Epidermal melanocyte (primary cell): ENCODE data around the gene LRGUK.
"Not testable (repeated sequence)": the region's sequence is repeated elsewhere in the genome, so short reads cannot be mapped to it uniquely, and the experiment has no call there.

Source experiments
- DNase-seq: peaks from one replicate; pipeline ENCODE4 v3.0.0; 2011; ENCODE audit warnings: low spot score; ENCODE audit not compliant: insufficient read length

LRGUK gene

DNA sequence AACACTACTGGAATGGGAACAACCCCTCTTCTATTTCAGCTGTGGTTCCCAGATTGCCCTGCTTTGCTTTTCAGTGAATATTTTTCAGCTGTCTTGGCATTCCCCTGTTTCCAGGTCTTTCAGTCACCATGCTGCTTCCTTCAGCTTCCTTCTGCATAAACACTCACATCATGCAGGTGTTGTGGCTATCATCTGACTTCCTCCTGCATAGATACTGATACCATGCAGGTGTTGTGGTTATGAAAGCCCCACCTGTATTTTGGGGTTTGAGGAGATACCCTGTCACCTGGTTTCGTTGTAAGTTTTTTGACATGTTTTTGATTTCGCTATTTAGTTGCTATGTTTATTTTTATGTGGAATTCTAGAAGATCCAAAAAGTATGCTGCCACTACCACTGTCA lies 118.1 kb downstream of the LRGUK start:
- no peak for DNase-seq

DNA sequence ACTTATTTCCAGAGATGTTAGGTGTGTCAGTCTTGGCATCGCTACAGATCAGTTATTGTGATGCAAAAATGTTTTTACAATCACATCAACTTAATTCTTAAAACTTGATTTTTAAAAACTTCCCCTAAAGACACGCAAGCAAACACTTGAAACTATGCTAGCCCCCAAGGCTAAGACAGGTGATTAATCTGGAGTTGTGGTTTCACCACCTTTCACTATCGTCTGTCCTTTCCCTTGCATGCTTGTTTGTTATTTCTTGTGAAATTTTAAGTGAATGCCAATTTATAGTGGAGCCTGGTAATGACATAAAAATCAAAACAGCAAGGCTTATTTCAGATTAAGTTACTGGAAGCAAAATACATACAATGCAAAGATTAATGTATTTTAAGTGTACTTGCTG lies 119.2 kb downstream of the LRGUK start:
- no peak for DNase-seq

DNA sequence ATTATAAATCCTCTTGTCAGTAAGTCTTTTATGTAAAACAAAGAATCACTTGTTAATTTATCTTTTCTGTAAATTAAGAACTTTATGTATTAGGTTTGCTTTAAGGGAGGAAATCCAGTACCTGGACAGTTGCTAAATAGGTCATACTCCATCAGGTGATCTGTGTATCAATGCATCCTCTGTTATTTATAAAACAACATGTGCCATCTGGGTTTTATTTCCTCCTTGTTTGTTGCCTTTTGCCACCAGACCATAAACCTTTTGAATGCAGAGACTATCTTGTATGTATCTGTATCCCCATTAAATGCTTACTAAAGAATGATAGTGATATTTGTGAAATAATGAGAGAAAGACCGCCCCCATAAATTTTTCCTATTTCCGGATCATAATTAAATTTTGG lies 119.6 kb downstream of the LRGUK start:
- no peak for DNase-seq

DNA sequence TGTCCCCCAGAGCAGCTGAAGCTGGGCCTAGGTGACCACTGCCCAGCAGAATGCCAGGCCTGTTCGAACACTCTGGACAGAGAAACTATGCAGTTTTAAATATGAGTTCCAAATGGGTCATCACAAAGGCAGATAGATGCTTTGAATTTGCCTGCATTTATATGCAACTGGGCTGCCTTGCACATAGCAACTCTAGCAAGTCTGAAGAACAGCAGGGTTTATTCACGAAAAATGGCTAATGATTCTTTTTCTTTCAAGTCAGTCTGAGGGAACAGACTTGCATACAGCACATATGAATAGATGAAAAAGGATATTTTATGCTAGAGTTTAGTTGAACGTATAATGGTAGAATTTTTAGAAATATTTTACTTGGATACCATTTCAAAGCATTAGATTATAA lies 121.1 kb downstream of the LRGUK start:
- DNase-seq: no peak

DNA sequence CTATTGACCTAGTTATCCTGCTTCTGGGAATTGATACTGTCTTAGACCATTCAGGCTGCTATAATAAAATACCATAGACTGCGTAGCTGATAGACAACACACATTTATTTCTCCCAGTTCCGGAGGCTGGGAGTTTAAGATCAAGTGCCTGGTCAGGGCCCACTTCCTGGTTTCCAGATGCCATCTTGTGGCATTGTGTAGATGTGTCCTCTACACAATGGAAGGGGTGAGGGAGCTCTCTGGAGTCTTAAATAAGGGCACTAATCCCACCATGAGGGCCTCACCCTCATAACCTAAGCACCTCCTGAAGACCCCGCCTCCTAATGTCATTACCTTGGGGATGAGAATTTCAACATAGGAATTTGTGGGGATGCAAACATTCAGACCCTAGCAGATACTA lies 127.2 kb downstream of the LRGUK start:
- no peak for DNase-seq

DNA sequence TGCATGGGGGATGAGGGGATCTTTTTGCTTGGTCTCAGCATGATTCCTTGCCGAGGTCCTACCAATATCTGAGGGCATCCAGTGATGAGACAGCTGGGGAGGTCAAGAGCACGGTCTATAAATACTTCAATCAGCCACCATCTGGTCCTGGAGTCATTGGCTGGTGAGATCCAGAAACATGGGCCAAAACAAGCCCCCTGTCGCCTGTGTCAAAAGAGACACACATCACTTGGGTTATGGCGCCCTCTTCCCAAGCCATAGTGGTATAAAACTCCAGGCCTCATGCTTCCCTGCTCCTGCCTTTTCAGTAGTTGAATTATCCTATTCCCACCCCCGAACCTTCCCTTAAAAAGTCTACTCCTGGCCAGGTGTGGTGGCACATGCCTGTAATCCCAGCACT lies 128.7 kb downstream of the LRGUK start:
- DNase-seq: no peak

DNA sequence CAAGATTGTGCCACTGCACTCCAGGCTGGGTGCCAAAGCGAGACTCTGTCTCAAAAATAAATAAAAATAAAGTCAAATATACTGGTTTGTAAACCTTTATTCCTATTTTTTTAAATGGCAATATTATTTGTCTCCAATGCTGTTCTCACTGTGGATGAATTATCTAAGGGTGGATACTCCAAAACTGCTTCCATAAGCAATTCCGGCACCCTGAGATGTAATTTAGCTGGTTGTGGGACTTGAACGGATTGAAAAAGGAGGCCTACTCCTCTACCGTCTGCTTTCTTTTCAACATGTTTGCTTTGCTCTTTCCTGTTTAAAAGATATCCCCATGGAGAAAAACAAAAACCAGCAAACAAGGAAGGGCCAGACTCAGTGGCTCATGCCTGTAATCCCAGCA lies 135.2 kb downstream of the LRGUK start:
- no peak for DNase-seq

DNA sequence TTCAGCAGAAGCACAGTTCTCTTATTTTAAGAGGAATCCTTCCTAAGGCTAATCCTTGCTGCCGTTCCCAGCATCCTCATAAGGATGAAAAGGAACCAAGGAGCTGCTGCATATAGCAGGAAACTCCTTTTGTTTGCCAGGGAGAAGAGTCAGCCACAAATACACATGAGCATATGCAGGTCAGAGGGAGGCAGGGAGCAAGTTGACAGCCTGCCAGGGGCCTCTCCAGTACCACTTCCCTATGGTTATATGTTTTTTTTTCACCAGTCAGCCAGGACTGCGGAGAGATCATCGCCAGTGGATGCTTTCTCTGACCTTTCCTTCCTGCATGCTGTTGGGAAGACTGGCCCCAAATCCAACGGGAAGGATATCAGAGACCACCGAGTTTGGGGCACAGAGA lies 149.8 kb downstream of the LRGUK start:
- DNase-seq: no peak

DNA sequence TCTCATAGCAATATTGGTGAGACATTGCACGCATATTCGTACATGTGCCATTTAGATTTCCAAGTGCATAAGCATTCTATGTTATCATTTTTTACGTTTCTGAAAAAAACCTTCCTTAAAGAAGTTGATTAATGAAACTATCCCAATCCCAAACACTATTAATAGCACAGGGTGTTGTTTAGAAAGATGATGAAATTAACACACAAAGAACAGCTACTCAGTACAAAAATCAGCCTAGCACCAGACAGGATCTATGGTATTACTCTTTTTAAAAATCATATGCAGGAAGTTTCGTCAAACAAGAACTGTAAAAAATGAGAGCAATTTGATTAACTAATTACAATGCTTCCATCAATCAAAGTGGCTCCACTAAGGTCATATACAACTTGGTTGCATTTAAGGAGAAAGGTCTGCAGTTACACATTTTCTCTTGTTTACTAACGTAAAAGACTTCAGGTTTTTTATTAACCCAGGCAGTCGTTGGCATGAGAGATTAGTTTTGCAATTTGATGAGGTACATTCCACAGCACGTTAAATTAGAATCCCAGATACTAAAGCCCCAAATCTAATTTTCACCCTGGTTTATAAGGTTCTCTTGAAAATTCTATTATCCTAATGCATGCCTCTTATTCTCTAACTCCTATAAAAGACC lies 151.5 kb downstream of the LRGUK start:
- DNase-seq: no peak

DNA sequence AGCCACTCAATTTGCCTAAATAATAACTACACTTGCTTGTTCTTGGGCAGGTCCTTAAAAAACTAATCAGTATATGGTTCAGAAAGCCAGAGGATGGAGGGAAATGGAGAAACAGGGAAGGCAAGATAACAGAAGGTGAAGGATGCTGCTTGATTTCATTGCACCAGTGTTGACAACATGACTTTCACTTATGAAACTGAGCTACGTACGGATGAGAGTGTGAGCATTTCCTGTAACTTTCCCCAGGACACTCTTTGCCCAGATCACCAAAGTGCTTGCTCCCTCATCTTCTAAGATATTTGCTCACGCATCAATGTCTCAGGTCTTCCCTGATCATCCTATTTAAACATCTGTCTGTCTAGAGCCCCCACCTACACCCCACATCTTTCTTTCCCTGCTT lies 152.2 kb downstream of the LRGUK start:
- no peak for DNase-seq

DNA sequence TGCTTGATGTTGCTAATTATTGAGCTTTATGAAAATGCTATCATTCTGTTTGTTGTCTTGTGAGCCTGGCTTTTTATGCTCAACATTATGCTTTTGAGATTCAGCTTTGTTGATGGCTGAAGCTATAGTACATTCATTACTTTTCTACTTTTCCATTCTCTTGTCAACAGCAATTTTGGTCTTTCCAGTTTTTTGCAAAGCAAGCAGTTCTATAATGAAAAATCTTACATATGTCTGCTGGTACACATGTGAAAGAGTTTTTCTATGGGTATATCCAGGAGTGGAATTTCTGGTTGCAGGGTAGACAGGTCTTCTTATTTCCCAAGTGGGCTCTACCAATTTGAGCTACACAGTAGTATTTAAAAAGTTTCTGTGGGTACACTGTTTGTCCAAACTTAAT lies 152.8 kb downstream of the LRGUK start:
- DNase-seq: no peak

DNA sequence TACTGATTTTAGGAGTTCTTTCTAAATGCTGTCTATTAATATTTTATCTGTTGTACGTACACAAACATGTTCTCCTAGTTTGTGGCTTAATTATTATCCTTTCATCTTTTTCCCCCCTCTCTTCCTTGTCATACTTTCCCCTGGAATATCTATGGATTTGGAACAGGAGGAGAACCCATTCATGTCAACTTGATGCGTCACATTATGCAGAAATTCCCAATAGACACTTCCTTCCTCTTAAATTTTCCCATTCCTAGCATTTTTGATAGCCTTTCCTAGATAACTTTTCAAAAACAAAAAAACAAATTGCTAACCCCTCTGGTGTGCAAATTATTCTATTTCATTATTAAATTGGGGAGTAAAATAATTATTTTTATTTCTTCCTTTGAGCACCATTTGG lies 153.4 kb downstream of the LRGUK start:
- DNase-seq: no peak

DNA sequence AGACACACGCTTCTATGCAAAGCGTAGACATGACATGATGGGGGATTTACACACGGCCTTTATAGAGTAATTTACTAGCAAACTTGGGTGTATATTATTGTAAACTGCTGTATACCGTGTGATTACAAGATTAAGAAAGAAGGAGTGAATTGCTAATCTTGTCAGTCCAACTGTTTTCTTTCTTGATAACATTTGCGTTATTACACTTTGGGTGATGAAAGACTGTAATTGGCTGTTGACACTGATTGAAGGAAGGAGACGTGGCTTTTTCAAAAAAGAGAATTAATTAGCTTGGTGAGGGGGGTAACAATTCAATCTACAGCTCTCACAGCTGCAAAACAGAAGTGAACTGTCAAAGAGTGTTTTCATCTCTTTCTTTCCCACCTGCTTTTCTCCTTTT lies 156.9 kb downstream of the LRGUK start:
- no peak for DNase-seq

DNA sequence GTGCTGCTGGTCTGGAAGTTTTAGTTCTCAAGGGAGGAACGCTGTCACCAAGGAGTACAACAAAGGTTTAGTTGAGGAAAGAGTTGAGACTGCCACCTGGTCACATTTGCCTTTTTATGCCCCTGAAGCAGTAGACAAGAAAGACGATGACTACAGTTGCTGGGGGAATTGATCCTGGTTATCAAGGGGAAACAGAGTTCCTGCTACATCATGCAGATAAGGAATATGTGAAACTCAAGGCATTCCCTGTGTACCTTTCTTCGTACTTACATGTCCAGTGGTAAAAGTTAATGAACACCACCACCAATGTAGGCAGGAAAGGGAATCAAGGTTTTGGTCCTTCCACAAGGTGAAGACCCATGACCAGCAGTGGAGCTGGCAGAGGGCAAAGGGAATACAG lies 157.8 kb downstream of the LRGUK start:
- DNase-seq: no peak

DNA sequence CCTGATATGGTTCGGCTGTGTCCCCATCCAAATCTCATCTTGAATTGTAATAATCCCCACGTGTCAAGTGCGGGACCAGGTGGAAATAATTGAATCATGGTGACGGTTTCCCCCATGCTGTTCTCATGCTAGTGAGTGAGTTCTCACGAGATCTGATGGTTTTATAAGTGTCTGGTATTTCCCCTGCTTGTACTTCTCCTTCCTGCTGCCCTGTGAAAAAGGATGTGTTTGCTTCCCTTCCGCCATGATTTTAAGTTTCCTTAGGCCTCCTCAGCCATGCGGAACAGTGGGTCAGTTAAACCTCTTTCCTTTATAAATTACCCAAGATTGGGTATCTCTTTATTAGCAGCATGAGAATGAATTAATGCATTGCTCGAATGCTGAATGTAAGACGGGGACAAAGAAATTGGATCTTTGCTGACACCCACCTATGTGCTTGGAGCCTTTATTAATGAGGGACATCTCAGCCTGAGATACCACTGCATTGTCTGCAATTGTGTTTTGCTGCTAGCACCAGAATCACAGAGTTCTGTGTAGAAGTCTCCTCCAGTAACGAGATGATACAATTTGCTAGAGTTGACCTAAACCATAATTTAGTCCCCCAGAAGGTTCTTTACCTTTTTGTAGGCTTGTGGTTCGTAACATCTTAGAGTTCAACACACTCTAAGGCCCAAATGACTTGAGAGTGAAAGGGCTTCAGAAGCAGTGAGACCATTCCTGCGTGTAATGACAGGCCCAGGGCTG lies 160.9 kb downstream of the LRGUK start:
- no peak for DNase-seq

DNA sequence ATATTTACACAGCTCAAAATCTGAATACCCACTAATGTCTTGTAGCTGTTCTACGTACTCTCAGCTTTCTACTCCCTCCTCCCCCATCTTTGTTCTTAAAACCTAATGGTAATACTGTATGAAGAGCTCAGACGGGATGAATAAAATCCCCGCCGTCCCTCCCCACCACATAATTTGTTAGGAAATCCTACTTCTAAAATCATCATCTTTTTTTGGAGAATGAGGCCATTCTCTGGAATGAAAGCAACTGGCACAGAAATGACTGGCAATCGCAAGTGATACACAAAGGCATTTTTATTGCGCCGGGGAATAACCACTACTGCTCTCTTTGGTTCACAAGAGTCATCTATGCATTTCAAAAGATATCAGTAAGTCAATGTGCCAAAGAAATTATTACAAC lies 162.3 kb downstream of the LRGUK start:
- no peak for DNase-seq

DNA sequence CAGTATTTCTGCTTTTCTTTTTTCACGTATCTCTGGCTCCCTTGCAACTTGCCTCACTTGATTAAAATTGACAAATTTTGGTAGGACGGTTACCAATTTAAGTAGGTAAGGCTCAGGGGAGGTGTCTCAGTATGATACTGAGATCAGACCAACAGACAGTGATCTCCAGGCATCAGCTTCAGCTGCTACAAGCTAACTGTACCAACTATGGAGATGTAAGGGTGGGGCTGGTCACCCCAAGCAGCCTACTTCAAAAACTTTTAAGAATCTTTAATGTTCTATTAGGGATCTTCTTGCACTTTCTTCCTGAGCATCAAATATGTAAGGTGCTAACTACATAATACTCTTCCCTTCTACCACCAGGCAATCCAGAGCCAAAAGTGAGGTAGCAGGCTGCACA lies 162.7 kb downstream of the LRGUK start:
- DNase-seq: no peak

DNA sequence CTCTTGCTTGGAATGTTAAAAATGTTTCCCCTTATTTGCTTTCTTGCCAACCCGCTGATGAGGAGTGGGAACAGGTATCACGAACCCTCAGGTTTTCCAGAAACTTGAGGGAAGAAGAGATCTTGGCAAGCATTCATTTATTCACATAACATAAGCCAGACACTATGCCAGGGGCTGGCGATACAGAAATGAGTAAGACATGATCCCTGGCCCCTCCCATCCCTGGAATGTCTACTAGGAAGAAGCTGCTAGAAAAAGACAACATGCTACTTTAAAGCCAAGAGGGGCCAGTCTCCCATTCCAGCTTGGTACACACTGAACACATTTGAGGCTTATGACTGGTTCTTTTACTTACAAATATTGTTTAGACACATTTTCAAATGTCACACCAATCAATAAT lies 163.1 kb downstream of the LRGUK start:
- no peak for DNase-seq

DNA sequence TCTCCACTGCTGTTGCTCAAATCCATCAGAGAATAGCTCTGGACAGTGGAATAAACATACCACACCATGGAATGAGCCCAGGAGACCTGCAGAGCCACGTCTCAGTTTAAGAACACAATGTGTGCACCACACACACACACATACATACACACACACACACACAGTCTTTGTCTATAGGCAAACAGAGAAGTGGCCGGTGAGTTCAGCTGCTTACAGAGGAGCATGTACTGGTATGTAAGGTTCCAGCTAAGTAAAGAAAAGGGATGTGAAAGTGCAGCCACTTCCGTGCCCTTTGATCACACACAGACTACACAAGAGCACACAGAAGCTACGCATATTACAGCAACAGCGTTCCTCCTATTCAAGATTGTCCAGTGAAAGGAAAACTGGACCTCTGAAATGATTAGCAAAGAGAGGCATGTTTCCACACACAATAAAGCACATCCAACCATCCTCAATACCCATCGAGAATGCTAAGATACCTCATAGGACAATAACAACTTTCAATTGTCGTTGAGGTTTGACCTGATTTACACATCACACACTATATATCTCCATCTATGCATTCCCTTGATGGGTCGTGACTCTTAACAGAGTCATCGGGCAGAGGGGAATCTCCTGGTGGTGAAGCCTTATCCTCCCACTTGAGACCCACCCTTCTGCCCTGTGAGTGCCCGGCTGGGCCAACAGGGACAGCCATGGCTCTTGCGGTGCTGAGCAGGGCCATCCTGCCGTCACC lies 166.0 kb downstream of the LRGUK start:
- DNase-seq: no peak

DNA sequence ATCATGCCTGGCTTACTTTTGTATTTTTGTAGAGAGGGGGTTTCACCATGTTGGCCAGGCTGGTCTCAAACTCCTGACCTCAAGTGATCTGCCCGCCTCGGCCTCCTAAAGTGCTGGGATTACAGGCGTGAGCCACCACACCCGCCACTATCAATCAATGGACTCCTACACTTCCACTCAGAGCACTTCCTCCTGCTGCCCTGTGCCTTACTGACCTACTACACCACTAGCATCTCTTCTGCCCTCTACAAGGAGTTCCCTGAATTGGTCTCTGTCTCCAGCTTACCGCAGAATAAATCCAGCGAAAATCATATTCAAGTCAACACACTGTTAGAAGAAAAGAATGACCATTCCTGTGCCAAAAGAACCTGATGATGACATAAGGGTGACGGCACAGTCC lies 168.8 kb downstream of the LRGUK start:
- not testable (repeated sequence) for DNase-seq

DNA sequence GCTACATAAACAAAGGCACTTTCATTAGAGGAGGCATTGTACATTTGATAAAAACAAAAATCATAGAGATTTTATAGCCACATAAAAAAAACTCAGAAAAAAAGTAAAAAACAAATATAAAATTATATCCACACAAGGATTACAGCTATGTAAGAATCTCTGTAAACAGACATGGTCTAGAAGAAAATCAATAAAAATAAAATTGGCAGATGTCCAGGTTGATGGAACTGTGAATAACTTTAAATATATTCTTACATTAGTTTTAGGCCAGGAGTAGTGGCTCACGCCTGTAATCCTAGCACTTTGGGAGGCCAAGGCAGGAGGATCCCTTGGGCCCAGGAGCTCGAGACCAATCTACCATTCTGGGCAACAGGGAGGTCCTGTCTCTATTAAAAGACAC lies 170.3 kb downstream of the LRGUK start:
- DNase-seq: no peak

DNA sequence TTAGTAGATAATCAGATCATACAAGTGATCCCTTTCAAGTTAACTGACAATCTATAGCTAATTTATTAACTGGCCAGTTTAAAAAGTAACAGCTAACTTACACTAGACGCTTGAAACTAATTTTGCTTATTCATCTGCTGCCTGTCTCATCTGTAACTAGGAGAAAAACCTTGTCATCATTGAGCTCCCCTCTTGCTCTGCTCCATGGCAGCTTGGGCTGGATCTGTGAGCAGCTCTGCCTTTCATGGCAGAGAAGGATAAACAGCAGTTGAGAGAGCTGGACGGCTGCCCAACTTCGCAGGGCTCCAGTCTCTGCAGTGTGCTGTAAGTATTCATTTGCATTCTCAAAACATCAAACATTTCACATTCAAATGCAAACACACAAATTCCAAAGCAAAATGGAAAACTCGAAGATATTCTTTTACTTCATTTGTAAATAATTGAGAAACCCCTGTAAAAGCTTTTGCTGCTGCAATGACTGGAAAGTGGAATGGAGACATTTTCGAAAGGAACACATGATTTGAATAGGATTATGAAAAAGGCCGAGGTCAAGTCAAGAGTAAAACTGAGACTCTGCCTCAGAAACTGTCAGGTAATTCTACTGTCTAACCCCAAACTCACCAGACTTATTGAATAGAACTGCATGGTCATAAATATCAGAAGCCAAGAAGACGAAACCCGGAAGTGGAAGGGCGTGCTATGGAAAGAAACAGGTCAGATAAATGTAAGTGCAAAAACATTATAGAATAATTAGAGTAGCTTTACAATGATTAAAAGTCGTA lies 172.0 kb downstream of the LRGUK start:
- no peak for DNase-seq
